ENCODE results near the gene GALNT7. TPM values are rescaled to one million over a fixed set of nuclear protein-coding genes. Genes with fewer than 3 reads are reported as not detected.

The GALNT7 gene
- 24.6 to 34.2 TPM (median 27.0 TPM) in 5 replicates for total RNA-seq (2022; extraction: Qiagen RNA extraction; ENCODE audit: low read depth)

GRCh38 chr4:173168396-173169177 is at the start of gene GALNT7:
TSS of gene GALNT7 (plus strand) at chr4:173168811. CDS start at chr4:173168836, 25 bp downstream.

DNA sequence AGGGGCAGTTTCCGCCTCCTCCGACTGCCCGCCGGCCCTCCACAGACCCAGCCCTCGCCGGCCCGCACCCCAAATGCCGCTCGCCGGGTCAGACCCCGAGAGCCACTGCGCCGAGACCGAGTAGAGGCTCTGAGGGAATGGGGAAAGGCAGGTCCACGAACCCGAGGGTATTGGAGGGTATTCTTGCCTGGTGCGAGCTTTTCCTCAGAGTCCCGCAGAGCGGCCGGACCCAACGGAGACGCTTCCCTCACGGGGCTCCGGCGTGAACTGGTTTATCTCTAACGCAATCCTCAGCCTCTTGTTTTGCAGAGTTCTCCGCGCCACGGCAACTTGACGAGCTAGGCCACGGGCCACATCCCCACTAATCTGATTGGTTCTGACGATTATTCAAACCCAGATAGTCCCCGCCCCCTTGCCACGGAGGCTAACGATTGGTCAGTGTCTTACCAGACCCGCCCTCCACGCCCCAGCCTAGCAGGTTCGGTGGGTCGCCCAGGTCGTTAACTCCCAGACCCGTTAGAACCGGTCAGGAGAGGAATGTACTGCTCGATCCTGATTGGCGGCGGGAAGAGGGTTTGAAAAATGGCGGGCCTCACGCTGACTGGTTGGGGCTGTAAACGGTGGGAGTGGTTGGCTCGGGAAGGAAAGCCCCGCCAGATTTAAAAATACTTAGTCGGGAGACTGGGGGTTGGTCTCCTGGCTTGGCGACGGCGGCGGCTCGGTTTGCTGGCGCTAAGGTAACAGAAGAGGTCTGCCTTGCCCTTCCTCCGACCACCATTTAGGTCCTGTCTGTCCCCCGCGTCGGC is 165.7 kb downstream of the GALNT7 start, which contains the start of gene HMGB2:
HMGB2 (minus strand) TSS at position 274 of the 806 bp plus-strand sequence. CDS start 709 bp downstream, outside the sequence.

DNA sequence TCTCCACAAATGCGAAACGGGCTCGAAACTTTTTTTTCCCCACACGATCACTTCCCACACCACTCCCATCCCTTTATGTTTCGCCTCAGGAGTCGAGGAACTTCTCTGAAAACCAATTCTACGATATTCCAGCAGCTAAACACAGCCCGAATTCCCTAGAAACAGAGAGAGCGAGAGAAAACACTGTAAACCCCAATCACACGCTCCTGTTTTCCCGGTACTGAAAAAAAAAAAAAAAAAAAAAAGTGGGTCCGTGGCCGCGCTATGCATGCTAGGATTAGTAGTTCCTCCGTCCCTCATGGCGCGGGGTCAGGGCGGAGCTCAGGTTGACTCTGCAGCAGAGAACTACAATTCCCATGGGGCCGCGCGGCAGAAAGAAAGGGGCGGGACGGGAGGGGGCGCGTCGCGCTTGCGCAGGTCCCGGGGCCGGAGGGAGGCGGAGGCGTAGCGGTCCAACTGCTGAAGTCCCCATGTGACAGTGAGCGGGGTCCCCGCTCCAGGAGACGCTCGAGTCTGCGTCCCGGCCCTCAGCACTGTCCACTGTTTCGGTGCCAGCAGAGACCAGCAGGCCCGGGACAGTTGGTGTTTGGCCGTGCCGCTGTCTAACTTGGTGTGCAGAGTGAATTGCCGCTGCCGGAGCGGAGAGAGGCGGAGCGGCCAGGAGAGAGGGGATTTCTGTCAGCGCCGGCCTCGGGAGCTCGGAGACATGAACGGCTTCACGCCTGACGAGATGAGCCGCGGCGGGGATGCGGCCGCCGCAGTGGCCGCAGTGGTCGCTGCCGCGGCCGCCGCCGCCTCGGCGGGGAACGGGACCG is 202.1 kb downstream of the GALNT7 start, which contains the start of gene SAP30:
SAP30 (plus strand) TSS at position 478 of the 815 bp plus-strand sequence; CDS start at position 707, 229 bp downstream.

Other genes with a start within 250 kb of the GALNT7 start
- 107 to 157 TPM (median 131 TPM) in 5 replicates for gene HMGB2, start 165.5 kb downstream of the GALNT7 start, total RNA-seq (2022; extraction: Qiagen RNA extraction; ENCODE audit: low read depth)
- 18.5 to 22.8 TPM (median 20.8 TPM) in 5 replicates for gene SAP30, start 202.1 kb downstream of the GALNT7 start, total RNA-seq (2022; extraction: Qiagen RNA extraction; ENCODE audit: low read depth)
- not detected in 5 replicates for gene SCRG1, start 230.3 kb downstream of the GALNT7 start, total RNA-seq (2022; extraction: Qiagen RNA extraction; ENCODE audit: low read depth)

All from A549 treated with CpdA at 1 μM for 4 hours (cell line).